Large intestine (tissue), 3 donors: Measurements from ENCODE around the gene LMO1. TPM values are rescaled to one million over a fixed set of nuclear protein-coding genes. Genes with fewer than 3 reads are reported as not detected.

ENCODE experiments used
- DNase-seq, 2 donors: peaks; one replicate each; pipeline versions ENCODE4 v3.0.0 to v3.0.0-alpha.2; 2013
- H3K27ac ChIP-seq: one replicate; pipeline ENCODE4 v1.5.1; 2013; ENCODE audit warnings: low read length
- H3K27me3 ChIP-seq: 2 replicates; pipeline ENCODE4 v1.6.1; 2013; ENCODE audit warnings: low read length; ENCODE audit not compliant: control insufficient read depth, insufficient read depth
- H3K36me3 ChIP-seq: 2 replicates; pipeline ENCODE4 v1.6.1; 2013; ENCODE audit warnings: low read length; ENCODE audit not compliant: control insufficient read depth, insufficient read depth
- H3K4me1 ChIP-seq: one replicate; pipeline ENCODE4 v1.6.1; 2013; ENCODE audit warnings: low read length; ENCODE audit not compliant: control insufficient read depth, insufficient read depth
- H3K4me3 ChIP-seq: one replicate; pipeline ENCODE4 v1.5.1; 2013; ENCODE audit warnings: low read length
- H3K9me3 ChIP-seq: one replicate; pipeline ENCODE4 v1.6.1; 2013; ENCODE audit warnings: mild to moderate bottlenecking, low read depth, low read length, moderate library complexity; ENCODE audit not compliant: control insufficient read depth
- WGBS: methylation state at CpG from one replicate; pipeline ENCODE4 v1.1.5; 2013; ENCODE audit warnings: low lambda C conversion rate; ENCODE audit not compliant: insufficient coverage; 5-methylcytosine and 5-hydroxymethylcytosine counted together
- polyA plus RNA-seq: library from polyadenylated mRNA; unstranded; fragments of 120-200 nt; gene quantifications from one replicate; pipeline ENCODE4 v1.2.1, GENCODE V29; 2013

Gene LMO1
- polyA plus RNA-seq, 1 donor, result 0.12 TPM

DNA sequence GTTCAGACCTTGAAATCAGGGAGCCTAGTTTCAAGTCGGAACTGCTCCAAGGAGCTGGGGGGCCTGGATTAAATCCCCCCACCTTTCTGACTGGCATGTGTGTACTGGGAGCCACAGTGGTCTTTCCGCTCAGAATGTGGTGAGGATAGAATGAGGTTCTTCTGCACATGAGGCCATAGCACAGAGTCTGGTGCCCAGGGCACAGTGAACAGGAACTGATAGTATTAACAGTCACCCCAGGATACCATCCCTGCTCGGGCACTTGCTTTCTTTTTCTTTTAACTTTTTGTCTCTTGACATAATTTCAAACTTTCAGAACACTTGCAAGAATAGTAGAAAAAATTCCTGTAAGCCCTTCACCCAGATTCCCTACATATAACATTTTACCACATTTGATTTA, 28.8 kb downstream of the LMO1 start:
- no peak for DNase-seq
- Histone ChIP-seq H3K4me3 (no peak overlapping the region), H3K27ac (no peak overlapping the region), H3K27me3 (peaks cover 3% of the 10 kb centered on the region), H3K36me3 (no peaks in the 10 kb centered on the region), H3K9me3 (no peaks in the 10 kb centered on the region), H3K4me1 (no peaks in the 10 kb centered on the region)
- WGBS, result 86% methylated on average over 1 of the region's 3 CpGs

GRCh38 chr11:8234425-8234821, 29.3 kb downstream of the LMO1 start:
- Histone ChIP-seq H3K4me3 (no peak overlapping the region), H3K4me1 (no peaks in the 10 kb centered on the region), H3K9me3 (no peaks in the 10 kb centered on the region), H3K27ac (no peak overlapping the region), H3K27me3 (peaks cover 3% of the 10 kb centered on the region), H3K36me3 (no peaks in the 10 kb centered on the region)
- WGBS, result no CpG with 5 or more reads among the region's 5 CpGs
- DNase-seq, result no peak

DNA sequence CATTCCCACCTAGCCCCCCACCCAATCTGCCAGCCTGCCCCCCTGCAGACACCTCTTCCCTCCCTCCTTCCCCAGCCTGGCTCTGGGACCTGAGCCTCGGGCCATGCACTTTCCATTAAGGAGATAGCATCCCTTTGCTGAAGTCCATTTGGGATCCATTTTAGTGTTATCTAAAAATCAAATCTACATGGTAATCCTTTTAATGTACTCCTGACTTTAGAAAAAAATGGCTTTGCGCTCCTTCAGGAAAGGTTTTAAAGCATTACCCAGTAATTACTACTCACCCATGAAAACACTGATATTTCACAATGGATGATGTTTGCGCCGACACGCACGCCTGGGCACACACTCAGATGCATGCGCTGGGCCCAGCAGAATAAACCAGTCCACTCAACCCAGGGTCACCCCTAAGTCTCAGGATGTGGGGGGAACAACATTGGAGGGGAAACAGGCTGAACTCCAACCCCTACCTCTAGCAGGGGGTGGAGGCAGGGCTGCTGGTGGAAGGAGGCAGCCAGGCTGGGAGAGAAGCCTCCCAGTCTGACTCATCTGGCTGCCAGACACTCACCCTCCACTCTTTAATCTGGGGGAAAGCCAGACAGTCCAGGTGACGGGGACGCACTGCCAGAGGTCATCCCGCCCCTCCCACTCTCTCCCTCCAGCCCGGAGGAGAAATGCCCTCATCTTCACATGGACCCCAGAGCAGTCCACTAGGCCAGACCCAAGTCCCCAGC, 29.8 kb downstream of the LMO1 start:
- H3K4me3 ChIP-seq, result no peak overlapping the region
- no peaks in the 10 kb centered on the region for H3K4me1 ChIP-seq
- WGBS, result 40% methylated on average over 1 of the region's 11 CpGs
- DNase-seq, result no peak
- H3K36me3 ChIP-seq, result no peaks in the 10 kb centered on the region
- H3K27me3 ChIP-seq, result peaks cover 3% of the 10 kb centered on the region
- H3K27ac ChIP-seq, result no peak overlapping the region
- no peaks in the 10 kb centered on the region for H3K9me3 ChIP-seq

GRCh38 chr11:8232849-8233606, 30.6 kb downstream of the LMO1 start:
- H3K4me1 ChIP-seq, result no peaks in the 10 kb centered on the region
- no CpG with 5 or more reads among the region's 9 CpGs for WGBS
- H3K9me3 ChIP-seq, result no peaks in the 10 kb centered on the region
- no peak overlapping the region for H3K27ac ChIP-seq
- no peak overlapping the region for H3K4me3 ChIP-seq
- H3K36me3 ChIP-seq, result no peaks in the 10 kb centered on the region
- H3K27me3 ChIP-seq, result peaks cover 3% of the 10 kb centered on the region
- no peak for DNase-seq

DNA sequence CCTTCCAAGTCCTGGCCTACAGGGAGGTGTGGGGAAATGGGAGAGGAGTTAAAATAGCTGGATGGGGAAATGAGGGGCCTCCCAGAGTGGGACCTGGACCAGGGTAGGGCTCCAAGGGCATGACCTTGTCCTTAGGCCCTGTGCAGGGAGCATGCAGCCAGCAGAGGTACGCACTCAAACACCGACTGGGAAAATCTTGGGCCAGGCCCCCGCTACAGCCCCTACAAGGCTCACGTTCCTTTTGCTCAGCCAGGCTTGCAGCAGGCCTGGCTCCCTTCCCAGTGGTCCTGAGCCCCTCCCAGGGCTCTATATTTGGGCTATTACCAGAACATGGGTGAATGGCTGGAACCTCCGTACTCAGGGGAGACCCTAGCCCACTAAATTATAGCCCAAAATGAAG, 31.3 kb downstream of the LMO1 start:
- DNase-seq, result no peak
- H3K4me3 ChIP-seq, result no peak overlapping the region
- no peak overlapping the region for H3K27ac ChIP-seq
- no peaks in the 10 kb centered on the region for H3K4me1 ChIP-seq
- no peaks in the 10 kb centered on the region for H3K9me3 ChIP-seq
- H3K27me3 ChIP-seq, result peaks cover 3% of the 10 kb centered on the region
- no peaks in the 10 kb centered on the region for H3K36me3 ChIP-seq
- WGBS, result no CpG with 5 or more reads among the region's 5 CpGs

DNA sequence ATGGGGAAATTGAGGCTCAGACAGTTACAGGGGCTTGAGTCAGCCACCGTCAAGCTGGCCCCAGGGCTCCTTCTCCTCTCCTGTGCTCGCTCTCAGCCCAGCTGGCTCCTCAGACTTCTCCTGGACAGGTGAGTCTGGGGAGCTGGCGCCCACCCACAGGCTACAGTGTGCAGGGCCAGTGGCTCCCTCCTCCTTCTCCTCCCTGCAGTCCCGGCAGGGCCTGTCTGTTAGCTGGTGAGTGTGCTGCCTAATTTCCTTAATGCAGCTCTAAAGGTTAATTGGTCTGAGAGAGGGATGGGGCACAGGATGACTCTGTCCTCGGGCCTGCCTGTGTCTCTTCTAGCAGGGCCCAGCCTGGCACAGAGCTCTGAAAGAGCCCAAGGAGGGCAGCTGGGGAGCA, 31.7 kb downstream of the LMO1 start:
- DNase-seq, result no peak
- Histone ChIP-seq H3K36me3 (no peaks in the 10 kb centered on the region), H3K4me1 (no peaks in the 10 kb centered on the region), H3K4me3 (no peak overlapping the region), H3K27ac (no peak overlapping the region), H3K27me3 (peaks cover 3% of the 10 kb centered on the region), H3K9me3 (no peaks in the 10 kb centered on the region)
- no CpG with 5 or more reads among the region's 5 CpGs for WGBS

DNA sequence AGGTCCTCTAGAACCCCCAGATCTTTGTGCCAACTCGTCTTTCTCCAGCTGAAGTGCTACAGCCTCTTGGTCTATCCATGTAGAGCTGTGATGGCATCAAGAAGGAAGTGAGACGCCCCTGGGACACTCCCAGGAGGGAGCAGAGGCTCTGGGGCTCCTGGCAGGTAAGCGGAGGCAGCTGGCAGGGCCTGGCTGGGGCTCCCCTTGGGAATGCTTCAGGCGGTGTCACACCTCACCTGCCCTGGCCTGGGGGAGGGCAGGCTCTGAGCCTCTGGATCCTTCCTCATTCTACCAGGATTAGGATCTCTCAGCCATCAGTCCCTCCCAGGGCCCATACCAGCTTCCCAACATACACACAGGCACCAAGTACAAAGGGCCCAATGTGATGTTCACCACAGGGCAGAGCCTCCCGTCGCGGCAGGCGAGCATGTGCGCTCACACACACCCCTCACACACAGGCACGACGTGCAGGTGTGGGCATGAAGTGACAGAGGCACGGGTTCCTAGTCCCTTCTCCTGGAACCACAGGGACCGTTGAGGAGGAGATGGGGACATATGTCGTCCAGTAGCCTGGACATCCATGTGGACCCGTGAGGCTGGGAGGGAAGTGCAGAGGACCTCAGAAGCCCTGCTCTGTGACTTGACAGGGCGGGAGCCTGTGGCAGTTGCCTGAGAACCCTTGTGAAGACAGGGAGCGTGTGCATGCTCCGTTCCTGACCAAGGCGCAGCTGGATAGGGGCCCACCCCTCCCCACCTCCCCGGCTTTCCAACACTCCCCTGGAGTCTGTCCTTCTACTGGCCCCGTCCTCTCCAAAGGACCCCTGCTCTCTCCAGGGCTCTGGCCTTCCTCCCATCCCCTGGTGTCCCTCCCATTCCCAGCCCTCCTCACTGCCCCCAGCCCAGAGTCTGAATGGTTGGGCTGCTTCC, 32.5 kb downstream of the LMO1 start:
- H3K4me1 ChIP-seq, result no peaks in the 10 kb centered on the region
- 100% methylated on average over 1 of the region's 21 CpGs for WGBS
- DNase-seq, result no peak
- H3K9me3 ChIP-seq, result no peaks in the 10 kb centered on the region
- H3K27me3 ChIP-seq, result peaks cover 3% of the 10 kb centered on the region
- H3K27ac ChIP-seq, result no peak overlapping the region
- H3K4me3 ChIP-seq, result no peak overlapping the region
- H3K36me3 ChIP-seq, result no peaks in the 10 kb centered on the region

GRCh38 chr11:8230178-8230859, 33.4 kb downstream of the LMO1 start:
- Histone ChIP-seq H3K27ac (no peak overlapping the region), H3K27me3 (peaks cover 3% of the 10 kb centered on the region), H3K9me3 (no peaks in the 10 kb centered on the region), H3K4me1 (no peaks in the 10 kb centered on the region), H3K36me3 (no peaks in the 10 kb centered on the region), H3K4me3 (no peak overlapping the region)
- DNase-seq, result no peak
- no CpG with 5 or more reads among the region's 22 CpGs for WGBS

DNA sequence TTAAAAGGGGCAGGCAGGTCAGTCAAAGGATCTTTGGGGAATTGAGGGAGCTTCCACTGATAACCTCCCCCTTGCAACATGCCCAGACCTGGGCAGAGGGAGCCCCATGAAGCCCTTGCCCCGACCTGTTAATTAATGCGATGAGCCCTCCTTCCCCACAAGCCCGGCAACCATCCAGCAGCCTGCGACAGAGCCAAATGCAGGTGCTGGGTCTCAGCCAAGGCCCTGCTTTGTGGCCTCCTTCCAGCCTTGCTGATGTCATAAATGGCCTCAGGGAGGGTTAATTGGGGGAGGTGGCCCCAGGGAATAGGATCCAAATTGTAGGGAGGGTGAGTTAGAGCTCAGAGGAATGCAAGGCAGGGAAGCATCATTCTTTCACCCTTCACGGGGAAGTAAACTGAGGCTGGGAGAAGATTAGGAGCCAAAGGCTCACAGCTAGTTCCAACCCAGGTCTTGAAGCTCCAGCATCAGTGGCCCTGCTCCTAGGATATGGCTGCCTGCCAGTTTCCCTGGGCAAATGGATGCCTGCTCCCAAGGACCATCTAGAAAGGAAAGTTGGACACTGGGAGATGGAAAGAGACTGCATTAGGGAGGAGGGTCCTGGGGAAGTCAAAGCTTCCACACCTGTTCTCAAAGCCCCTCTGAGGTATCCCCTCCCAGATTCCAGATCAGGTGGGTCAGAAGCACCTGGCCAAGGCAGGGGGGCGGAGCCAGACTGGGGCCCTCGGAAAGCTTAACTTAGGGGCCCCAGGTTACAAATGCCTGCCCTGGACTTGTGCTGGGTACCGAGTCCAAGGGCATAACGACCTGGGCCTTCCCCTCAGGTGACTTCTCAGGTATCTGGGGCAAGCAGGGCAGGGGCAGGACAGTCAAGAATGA, 34.1 kb downstream of the LMO1 start:
- WGBS, result no CpG with 5 or more reads among the region's 9 CpGs
- Histone ChIP-seq H3K27me3 (peaks cover 3% of the 10 kb centered on the region), H3K36me3 (no peaks in the 10 kb centered on the region), H3K4me3 (no peak overlapping the region), H3K27ac (no peak overlapping the region), H3K9me3 (no peaks in the 10 kb centered on the region), H3K4me1 (no peaks in the 10 kb centered on the region)
- no peak for DNase-seq
